ENCODE measurements around the gene CCDC30. TPM values are rescaled to one million over a fixed set of nuclear protein-coding genes. Genes with fewer than 3 reads are reported as not detected.
"Not testable (repeated sequence)": the region's sequence is repeated elsewhere in the genome, so short reads cannot be mapped to it uniquely, and the experiment has no call there.

CCDC30 gene
- total and polyA plus RNA-seq, 4 donors, result 1.8 to 6.3 (median 2.3) TPM

- peaks cover 0 to 2% of the 10 kb centered on the region in 2 donors for H3K36me3 ChIP-seq (ENCODE audit: control insufficient read depth in 1 of 2, insufficient read depth in 2 of 2, low read length in 1 of 2)
- H3K27me3 ChIP-seq (ENCODE audit: control insufficient read depth in 1 of 2, insufficient read depth in 2 of 2, low read length in 1 of 2), result no peaks in the 10 kb centered on the region
- ATAC-seq (ENCODE audit: low FRiP score) (no peak), DNase-seq (no peak)
- peak overlapping the region; percentile 94 to 96 for H3K4me3 ChIP-seq (ENCODE audit: low read length in 2 of 2)
- H3K4me1 ChIP-seq (ENCODE audit: control insufficient read depth in 1 of 2, insufficient read depth in 2 of 2, low read length in 2 of 2), result peaks cover 6% of the 10 kb centered on the region in 2 donors
- H3K27ac ChIP-seq (ENCODE audit: low read depth in 1 of 2, low read length in 2 of 2), result peak overlapping the region in 1 of 2 donors; percentile 32
- 3 to 4% methylated on average over 18 of the region's 18 CpGs for WGBS, 2 donors
- no peaks in the 10 kb centered on the region for H3K9me3 ChIP-seq (ENCODE audit: control insufficient read depth, low read length)
- intact Hi-C loops (cut with DNase I), result loop anchor here (5.0 to 10.0 kb wide), 3 partner anchors 164 to 344 kb away; partner anchors contain the start of genes FOXJ3 (in 1 of the 2), PPCS (in 1 of the 2), ZMYND12 (in 1 of the 2) and ZNF691 (in 1 of the 2)
Measured at GRCh38 chr1:42680921-42681683, 218.0 kb downstream of the CCDC30 start.

DNA sequence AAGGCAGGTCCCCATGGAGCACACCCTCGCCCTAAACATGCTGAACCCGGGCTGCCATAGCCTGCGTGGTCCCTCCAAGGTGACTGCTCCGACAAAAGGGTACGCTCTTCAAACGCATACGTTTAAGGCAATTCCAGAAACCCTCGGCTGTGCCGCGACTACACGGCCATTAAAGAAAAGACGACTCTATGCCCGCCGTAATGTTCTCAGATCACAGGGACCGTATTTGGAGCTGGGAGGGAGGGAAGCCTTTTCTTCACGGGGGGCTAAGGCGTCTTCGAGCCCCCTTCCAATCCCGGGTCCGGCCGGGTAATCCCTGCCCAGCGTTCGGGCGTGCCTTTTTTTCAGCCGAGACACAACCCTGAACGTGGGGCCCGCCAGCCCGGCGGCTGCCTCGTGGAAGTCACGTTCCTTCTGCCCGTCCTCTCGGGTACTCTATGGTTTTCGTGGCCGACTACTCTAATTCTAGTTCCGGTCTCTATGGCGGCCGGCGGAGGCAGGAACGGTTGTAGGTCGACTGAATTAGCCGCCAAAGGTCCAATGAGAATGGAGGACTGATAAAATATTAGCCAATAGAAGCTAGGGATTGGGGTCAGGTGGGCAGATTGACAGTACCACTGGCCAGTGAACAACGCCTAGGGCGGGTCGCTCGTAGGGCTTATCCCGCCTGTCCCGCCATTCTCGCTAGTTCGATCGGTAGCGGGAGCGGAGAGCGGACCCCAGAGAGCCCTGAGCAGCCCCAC lies 218.8 kb downstream of the CCDC30 start, which contains the start of gene YBX1:
YBX1 (plus strand) TSS at position 678 of the 743 bp plus-strand sequence. CDS start 148 bp downstream, outside the sequence.
- peaks cover 8 to 11% of the 10 kb centered on the region in 2 donors for H3K4me1 ChIP-seq (ENCODE audit: control insufficient read depth in 1 of 2, insufficient read depth in 2 of 2, low read length in 2 of 2)
- ATAC-seq (ENCODE audit: low FRiP score), result peak; percentile 99
- H3K27me3 ChIP-seq (ENCODE audit: control insufficient read depth in 1 of 2, insufficient read depth in 2 of 2, low read length in 1 of 2), result no peaks in the 10 kb centered on the region
- H3K36me3 ChIP-seq (ENCODE audit: control insufficient read depth in 1 of 2, insufficient read depth in 2 of 2, low read length in 1 of 2), result peaks cover 0 to 2% of the 10 kb centered on the region in 2 donors
- DNase-seq, result peak; percentile 97
- 0% methylated on average over 54 of the region's 54 CpGs for WGBS, 2 donors
- peak within 1 kb of the TSS in 1 of 2 donors; percentile 83 for H3K27ac ChIP-seq (ENCODE audit: low read depth in 1 of 2, low read length in 2 of 2)
- peak within 1 kb of the TSS; percentile 95 to 96 for H3K4me3 ChIP-seq (ENCODE audit: low read length in 2 of 2)
- intact Hi-C loops (cut with DNase I), result loop anchor here (5.0 to 10.0 kb wide), 3 partner anchors 163 to 345 kb away; partner anchors contain the start of genes FOXJ3 (in 1 of the 2), PPCS (in 1 of the 2), ZMYND12 (in 1 of the 2) and ZNF691 (in 1 of the 2)
- no peaks in the 10 kb centered on the region for H3K9me3 ChIP-seq (ENCODE audit: control insufficient read depth, low read length)

DNA sequence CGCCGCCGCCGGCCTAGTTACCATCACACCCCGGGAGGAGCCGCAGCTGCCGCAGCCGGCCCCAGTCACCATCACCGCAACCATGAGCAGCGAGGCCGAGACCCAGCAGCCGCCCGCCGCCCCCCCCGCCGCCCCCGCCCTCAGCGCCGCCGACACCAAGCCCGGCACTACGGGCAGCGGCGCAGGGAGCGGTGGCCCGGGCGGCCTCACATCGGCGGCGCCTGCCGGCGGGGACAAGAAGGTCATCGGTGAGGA lies 219.3 kb downstream of the CCDC30 start:
- 1% methylated on average over 19 to 33 of the region's 33 CpGs for WGBS, 2 donors
- intact Hi-C loops (cut with DNase I), result loop anchor here (5.0 to 10.0 kb wide), 3 partner anchors 162 to 345 kb away; partner anchors contain the start of genes FOXJ3 (in 1 of the 2), PPCS (in 1 of the 2), ZMYND12 (in 1 of the 2) and ZNF691 (in 1 of the 2)
- not testable (repeated sequence) for H3K9me3 ChIP-seq (ENCODE audit: control insufficient read depth, low read length); H3K36me3 ChIP-seq (ENCODE audit: control insufficient read depth in 1 of 2, insufficient read depth in 2 of 2, low read length in 1 of 2); H3K27me3 ChIP-seq (ENCODE audit: control insufficient read depth in 1 of 2, insufficient read depth in 2 of 2, low read length in 1 of 2)
- Histone ChIP-seq H3K4me3 (ENCODE audit: low read length in 2 of 2) (peak overlapping the region; percentile 93 to 95), H3K4me1 (ENCODE audit: control insufficient read depth in 1 of 2, insufficient read depth in 2 of 2, low read length in 2 of 2) (peaks cover 8 to 11% of the 10 kb centered on the region in 2 donors), H3K27ac (ENCODE audit: low read depth in 1 of 2, low read length in 2 of 2) (peak overlapping the region in 1 of 2 donors; percentile 38)
- ATAC-seq (ENCODE audit: low FRiP score) (peak; percentile 48), DNase-seq (peak in 1 of 2 donors; percentile 51)

DNA sequence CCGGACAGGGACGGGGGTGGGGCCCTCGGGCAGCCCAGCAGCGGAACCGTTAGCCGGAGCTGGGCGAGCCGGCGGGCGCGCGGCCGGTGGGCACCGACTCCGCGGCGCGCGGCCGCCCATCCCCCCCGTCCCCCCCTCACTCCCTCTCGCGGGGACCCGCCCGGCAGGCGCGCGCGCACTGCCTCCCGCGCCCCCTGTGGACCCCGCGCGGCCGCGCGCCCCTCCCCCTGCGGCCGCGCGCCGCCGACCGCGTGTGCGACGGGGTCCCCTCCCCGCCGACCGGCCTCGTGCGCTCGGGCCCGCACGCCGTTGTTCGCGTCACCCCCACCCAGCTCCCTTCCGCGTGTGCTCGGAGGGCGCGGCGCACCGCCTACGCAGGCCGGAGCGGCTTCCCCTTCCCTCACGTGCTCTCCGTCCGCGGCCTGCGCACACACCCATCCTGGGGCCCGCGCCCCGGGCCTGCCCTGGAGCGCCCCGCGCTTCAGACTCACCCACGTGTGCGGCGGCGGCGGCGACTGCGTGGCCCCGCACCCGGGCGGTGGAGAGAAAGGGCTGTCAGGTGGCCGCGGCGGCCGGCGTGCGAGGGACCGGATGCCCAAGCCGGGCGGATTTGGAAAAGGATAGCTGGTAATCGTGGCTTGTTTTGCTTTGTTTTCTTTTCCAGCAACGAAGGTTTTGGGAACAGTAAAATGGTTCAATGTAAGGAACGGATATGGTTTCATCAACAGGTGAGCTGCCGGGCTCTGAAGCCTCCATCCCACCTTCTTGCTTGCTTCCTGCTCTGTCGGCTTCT lies 219.8 kb downstream of the CCDC30 start:
- H3K27ac ChIP-seq (ENCODE audit: low read depth in 1 of 2, low read length in 2 of 2), result peak overlapping the region in 1 of 2 donors; percentile 38
- intact Hi-C loops (cut with DNase I), result loop anchor here (5.0 to 10.0 kb wide), 3 partner anchors 162 to 346 kb away; partner anchors contain the start of genes FOXJ3 (in 1 of the 2), PPCS (in 1 of the 2), ZMYND12 (in 1 of the 2) and ZNF691 (in 1 of the 2)
- H3K27me3 ChIP-seq (ENCODE audit: control insufficient read depth in 1 of 2, insufficient read depth in 2 of 2, low read length in 1 of 2), result no peaks in the 10 kb centered on the region
- peak; percentile 79 for ATAC-seq (ENCODE audit: low FRiP score)
- peaks cover 0 to 2% of the 10 kb centered on the region in 2 donors for H3K36me3 ChIP-seq (ENCODE audit: control insufficient read depth in 1 of 2, insufficient read depth in 2 of 2, low read length in 1 of 2)
- peak overlapping the region; percentile 93 to 95 for H3K4me3 ChIP-seq (ENCODE audit: low read length in 2 of 2)
- H3K9me3 ChIP-seq (ENCODE audit: control insufficient read depth, low read length), result no peaks in the 10 kb centered on the region
- peaks cover 8 to 11% of the 10 kb centered on the region in 2 donors for H3K4me1 ChIP-seq (ENCODE audit: control insufficient read depth in 1 of 2, insufficient read depth in 2 of 2, low read length in 2 of 2)
- DNase-seq, result peak; percentile 89 to 91
- WGBS, 2 donors, result 0 to 1% methylated on average over 53 to 103 of the region's 103 CpGs

GRCh38 chr1:42684139-42684538 lies 221.1 kb downstream of the CCDC30 start:
- H3K27me3 ChIP-seq (ENCODE audit: control insufficient read depth in 1 of 2, insufficient read depth in 2 of 2, low read length in 1 of 2), result no peaks in the 10 kb centered on the region
- DNase-seq (no peak), ATAC-seq (ENCODE audit: low FRiP score) (no peak)
- peaks cover 0 to 2% of the 10 kb centered on the region in 2 donors for H3K36me3 ChIP-seq (ENCODE audit: control insufficient read depth in 1 of 2, insufficient read depth in 2 of 2, low read length in 1 of 2)
- no peaks in the 10 kb centered on the region for H3K9me3 ChIP-seq (ENCODE audit: control insufficient read depth, low read length)
- no peak overlapping the region for H3K4me3 ChIP-seq (ENCODE audit: low read length in 2 of 2)
- intact Hi-C loops (cut with DNase I), result loop anchor here (5.0 to 10.0 kb wide), 3 partner anchors 161 to 347 kb away; partner anchors contain the start of genes FOXJ3 (in 1 of the 2), PPCS (in 1 of the 2), ZMYND12 (in 1 of the 2) and ZNF691 (in 1 of the 2)
- H3K27ac ChIP-seq (ENCODE audit: low read depth in 1 of 2, low read length in 2 of 2), result no peak overlapping the region
- H3K4me1 ChIP-seq (ENCODE audit: control insufficient read depth in 1 of 2, insufficient read depth in 2 of 2, low read length in 2 of 2), result peaks cover 8 to 11% of the 10 kb centered on the region in 2 donors
- 51 to 55% methylated on average over 5 of the region's 5 CpGs for WGBS, 2 donors

DNA sequence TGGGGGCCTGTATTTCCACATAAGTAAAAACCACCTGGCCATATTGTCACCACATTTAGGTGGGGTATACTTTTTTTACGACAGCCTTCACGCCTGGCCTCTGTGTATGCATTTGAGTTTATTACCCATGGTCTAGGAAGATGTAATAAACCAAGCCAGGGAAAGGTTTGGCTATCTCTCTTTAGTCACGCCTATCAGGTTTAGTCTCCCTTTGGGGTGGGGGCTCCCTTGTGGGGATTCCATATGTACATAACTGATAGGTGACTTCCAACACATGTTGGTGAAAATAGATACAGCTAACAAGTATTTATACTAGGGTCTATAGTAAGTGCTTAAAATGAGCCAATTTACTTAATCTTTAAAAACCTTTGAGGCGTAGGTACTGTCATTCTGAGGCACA lies 223.3 kb downstream of the CCDC30 start:
- H3K36me3 ChIP-seq (ENCODE audit: control insufficient read depth in 1 of 2, insufficient read depth in 2 of 2, low read length in 1 of 2), result peaks cover 0 to 2% of the 10 kb centered on the region in 2 donors
- no peak for DNase-seq
- H3K27me3 ChIP-seq (ENCODE audit: control insufficient read depth in 1 of 2, insufficient read depth in 2 of 2, low read length in 1 of 2), result no peaks in the 10 kb centered on the region
- intact Hi-C loops (cut with DNase I), result loop anchor here in 1 of 2 donors (10.0 kb wide), 1 partner anchor 158 kb away; the partner anchor contains the start of gene ZNF691
- WGBS, 2 donors, result 81% methylated on average over 4 of the region's 4 CpGs
- no peaks in the 10 kb centered on the region for H3K9me3 ChIP-seq (ENCODE audit: control insufficient read depth, low read length)
- ATAC-seq (ENCODE audit: low FRiP score), result no peak
- H3K4me1 ChIP-seq (ENCODE audit: control insufficient read depth in 1 of 2, insufficient read depth in 2 of 2, low read length in 2 of 2), result peaks cover 5 to 8% of the 10 kb centered on the region in 2 donors
- no peak overlapping the region for H3K4me3 ChIP-seq (ENCODE audit: low read length in 2 of 2)
- no peak overlapping the region for H3K27ac ChIP-seq (ENCODE audit: low read depth in 1 of 2, low read length in 2 of 2)

DNA sequence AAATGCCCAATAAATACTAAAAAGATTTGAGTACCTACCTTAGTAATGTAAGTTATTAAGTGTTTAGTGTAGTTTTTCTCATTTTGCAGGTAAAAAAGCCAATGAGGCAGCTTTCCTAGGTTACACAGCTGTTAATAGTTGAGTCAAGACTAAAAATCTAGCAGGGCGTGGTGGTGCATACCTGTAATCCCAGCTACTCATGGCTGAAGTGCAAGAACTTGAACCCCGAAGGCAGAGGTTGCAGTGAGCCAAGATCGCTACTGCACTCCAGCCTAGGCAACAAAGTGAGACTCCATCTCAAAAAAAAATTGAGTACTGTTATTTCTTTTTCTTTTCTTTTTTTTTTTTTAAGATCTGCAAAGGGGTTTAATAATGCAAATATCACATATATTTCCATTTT lies 226.8 kb downstream of the CCDC30 start:
- WGBS, 2 donors, result 90 to 95% methylated on average over 3 of the region's 3 CpGs
- peaks cover 2 to 8% of the 10 kb centered on the region in 2 donors for H3K4me1 ChIP-seq (ENCODE audit: control insufficient read depth in 1 of 2, insufficient read depth in 2 of 2, low read length in 2 of 2)
- H3K4me3 ChIP-seq (ENCODE audit: low read length in 2 of 2), result no peak overlapping the region
- DNase-seq (no peak), ATAC-seq (ENCODE audit: low FRiP score) (no peak)
- no peaks in the 10 kb centered on the region for H3K9me3 ChIP-seq (ENCODE audit: control insufficient read depth, low read length)
- H3K27ac ChIP-seq (ENCODE audit: low read depth in 1 of 2, low read length in 2 of 2), result no peak overlapping the region
- intact Hi-C loops (cut with DNase I), result loop anchor here in 1 of 2 donors (10.0 kb wide), 1 partner anchor 155 kb away; the partner anchor contains the start of gene ZNF691
- H3K27me3 ChIP-seq (ENCODE audit: control insufficient read depth in 1 of 2, insufficient read depth in 2 of 2, low read length in 1 of 2), result no peaks in the 10 kb centered on the region
- H3K36me3 ChIP-seq (ENCODE audit: control insufficient read depth in 1 of 2, insufficient read depth in 2 of 2, low read length in 1 of 2), result no peaks in the 10 kb centered on the region

All from aorta (tissue), 5 donors.